Endothelial cell (in vitro differentiated cells): ENCODE measurements around the gene MTA1. TPM values are rescaled to one million over a fixed set of nuclear protein-coding genes. Genes with fewer than 3 reads are reported as not detected.

ENCODE experiments used
- DNase-seq: peaks from one replicate; pipeline ENCODE4 v3.0.0; 2021; ENCODE audit warnings: low spot score
- H3K27ac Mint-ChIP-seq: one replicate; pipeline ENCODE4 v1.8.0; 2021; ENCODE audit warnings: mixed read lengths, inconsistent platforms; ENCODE audit not compliant: unreplicated experiment
- H3K27me3 Mint-ChIP-seq: one replicate; pipeline ENCODE4 v1.8.0; 2021; ENCODE audit warnings: mild to moderate bottlenecking, moderate library complexity, mixed read lengths, inconsistent platforms; ENCODE audit not compliant: unreplicated experiment
- H3K36me3 Mint-ChIP-seq: one replicate; pipeline ENCODE4 v1.8.0; 2021; ENCODE audit warnings: mild to moderate bottlenecking, low read depth, mixed read lengths, inconsistent platforms; ENCODE audit not compliant: unreplicated experiment
- H3K4me1 Mint-ChIP-seq: one replicate; pipeline ENCODE4 v1.8.0; 2021; ENCODE audit warnings: mild to moderate bottlenecking, mixed read lengths, inconsistent platforms; ENCODE audit not compliant: unreplicated experiment
- H3K4me3 Mint-ChIP-seq: one replicate; pipeline ENCODE4 v1.8.0; 2021; ENCODE audit warnings: mild to moderate bottlenecking, mixed read lengths, inconsistent platforms; ENCODE audit not compliant: unreplicated experiment
- H3K9me3 Mint-ChIP-seq: one replicate; pipeline ENCODE4 v1.8.0; 2021; ENCODE audit warnings: mixed read lengths, inconsistent platforms; ENCODE audit not compliant: unreplicated experiment
- total RNA-seq: library from RNA; stranded (reverse); fragmentation: NEBNext Ultra II Directional; extraction: Animal tissue kit (Norgen Biotek cat#: 25700); gene quantifications from one replicate; pipeline ENCODE4 v1.2.1, GENCODE V29; 2021; ENCODE audit not compliant: unreplicated experiment
- TF ChIP-seq, protein P1 (sequence below): fragments of 200-600 bp; sonication (generic); IDR thresholded peaks from one replicate; pipeline ENCODE4 v1.5.0; 2021; ENCODE audit warnings: antibody characterized with exemption; ENCODE audit not compliant: unreplicated experiment

The MTA1 gene
- total RNA-seq, 1 donor from 2014 or later = 150 TPM

GRCh38 chr14:105387530-105387922 is 32.1 kb upstream of the MTA1 start:
- Mint-ChIP-seq H3K4me3 (no peak overlapping the region), H3K27me3 (peaks cover 8% of the 10 kb centered on the region), H3K9me3 (no peaks in the 10 kb centered on the region), H3K4me1 (no peaks in the 10 kb centered on the region), H3K27ac (no peak overlapping the region), H3K36me3 (peaks cover 6% of the 10 kb centered on the region)
- TF ChIP-seq, protein P1, sequence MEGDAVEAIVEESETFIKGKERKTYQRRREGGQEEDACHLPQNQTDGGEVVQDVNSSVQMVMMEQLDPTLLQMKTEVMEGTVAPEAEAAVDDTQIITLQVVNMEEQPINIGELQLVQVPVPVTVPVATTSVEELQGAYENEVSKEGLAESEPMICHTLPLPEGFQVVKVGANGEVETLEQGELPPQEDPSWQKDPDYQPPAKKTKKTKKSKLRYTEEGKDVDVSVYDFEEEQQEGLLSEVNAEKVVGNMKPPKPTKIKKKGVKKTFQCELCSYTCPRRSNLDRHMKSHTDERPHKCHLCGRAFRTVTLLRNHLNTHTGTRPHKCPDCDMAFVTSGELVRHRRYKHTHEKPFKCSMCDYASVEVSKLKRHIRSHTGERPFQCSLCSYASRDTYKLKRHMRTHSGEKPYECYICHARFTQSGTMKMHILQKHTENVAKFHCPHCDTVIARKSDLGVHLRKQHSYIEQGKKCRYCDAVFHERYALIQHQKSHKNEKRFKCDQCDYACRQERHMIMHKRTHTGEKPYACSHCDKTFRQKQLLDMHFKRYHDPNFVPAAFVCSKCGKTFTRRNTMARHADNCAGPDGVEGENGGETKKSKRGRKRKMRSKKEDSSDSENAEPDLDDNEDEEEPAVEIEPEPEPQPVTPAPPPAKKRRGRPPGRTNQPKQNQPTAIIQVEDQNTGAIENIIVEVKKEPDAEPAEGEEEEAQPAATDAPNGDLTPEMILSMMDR = no peak
- no peak for DNase-seq

GRCh38 chr14:105388110-105388951 is 31.3 kb upstream of the MTA1 start:
- peak overlapping the region; percentile 36 for H3K27ac Mint-ChIP-seq
- H3K9me3 Mint-ChIP-seq = no peaks in the 10 kb centered on the region
- no peaks in the 10 kb centered on the region for H3K4me1 Mint-ChIP-seq
- peak overlapping the region; percentile 47 for H3K4me3 Mint-ChIP-seq
- H3K36me3 Mint-ChIP-seq = peaks cover 6% of the 10 kb centered on the region
- H3K27me3 Mint-ChIP-seq = peaks cover 10% of the 10 kb centered on the region
- no peak for DNase-seq
- TF ChIP-seq, protein P1 = no peak

DNA sequence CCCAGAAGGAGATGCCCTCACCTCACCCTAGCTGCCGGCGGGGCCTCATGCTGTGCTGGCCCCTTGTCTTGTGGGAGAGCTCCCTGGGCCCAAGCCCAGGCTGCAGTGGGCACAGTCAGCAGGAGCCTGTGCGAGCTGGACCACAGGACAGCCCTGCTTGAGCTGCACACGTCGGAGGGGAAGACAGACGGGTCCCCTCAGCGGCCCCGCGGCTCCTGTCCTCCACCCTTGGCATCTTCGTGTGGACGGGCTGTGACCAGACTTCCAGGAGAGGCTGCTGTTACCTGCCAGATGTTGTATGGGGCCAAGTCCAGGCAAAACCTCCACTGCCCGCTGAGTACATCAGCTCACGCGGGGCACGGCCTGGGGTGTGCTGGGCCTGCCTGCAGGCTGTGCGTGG is 30.7 kb upstream of the MTA1 start:
- DNase-seq = no peak
- H3K27ac Mint-ChIP-seq = no peak overlapping the region
- no peaks in the 10 kb centered on the region for H3K4me1 Mint-ChIP-seq
- no peaks in the 10 kb centered on the region for H3K9me3 Mint-ChIP-seq
- H3K27me3 Mint-ChIP-seq = peaks cover 9% of the 10 kb centered on the region
- H3K4me3 Mint-ChIP-seq = no peak overlapping the region
- TF ChIP-seq, protein P1 = no peak
- H3K36me3 Mint-ChIP-seq = no peaks in the 10 kb centered on the region

DNA sequence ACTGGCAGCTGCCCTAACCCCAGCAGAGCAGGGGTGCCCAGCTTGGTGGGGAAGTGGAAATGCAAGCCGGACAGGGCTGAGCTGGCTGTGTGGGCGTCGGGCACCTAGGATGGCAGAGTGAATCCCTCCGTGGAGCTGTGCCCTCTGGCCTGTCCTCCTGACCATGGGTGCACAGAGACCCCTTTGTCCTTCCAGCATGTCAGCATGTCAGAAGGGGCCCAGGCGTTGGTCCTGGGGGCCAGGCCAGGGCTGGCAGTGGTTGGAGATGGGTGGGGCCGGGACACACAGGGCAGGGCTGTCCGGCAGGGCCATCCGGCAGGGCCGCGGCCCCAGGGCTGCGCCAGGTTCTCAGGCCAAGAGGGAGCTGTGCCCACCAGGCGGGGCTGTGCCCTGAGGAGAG is 30.1 kb upstream of the MTA1 start:
- Mint-ChIP-seq H3K4me1 (no peaks in the 10 kb centered on the region), H3K4me3 (no peak overlapping the region), H3K27ac (no peak overlapping the region), H3K9me3 (no peaks in the 10 kb centered on the region), H3K36me3 (peaks cover 1% of the 10 kb centered on the region), H3K27me3 (peaks cover 9% of the 10 kb centered on the region)
- no peak for DNase-seq
- TF ChIP-seq, protein P1 = no peak
